Liver (tissue), 9 donors: ENCODE measurements around the gene KCNMA1. TPM values are rescaled to one million over a fixed set of nuclear protein-coding genes. Genes with fewer than 3 reads are reported as not detected.

Experiments
- DNase-seq: peaks from one replicate; pipeline ENCODE4 v3.0.0-alpha.2; 2017; ENCODE audit warnings: low spot score
- H3K27ac ChIP-seq, 2 donors: one replicate each; pipeline ENCODE4 v1.7.0; 2013; ENCODE audit warnings: inconsistent platforms in 2 of 2, low read length in 2 of 2, control low read depth in 1 of 2, low read depth in 1 of 2, mild to moderate bottlenecking in 1 of 2
- H3K27me3 ChIP-seq, 4 donors: one replicate each; pipeline versions ENCODE4 v1.6.1 to v1.7.0; 2013; ENCODE audit warnings: low read length in 3 of 4, inconsistent platforms in 1 of 4, mild to moderate bottlenecking in 1 of 4, moderate library complexity in 1 of 4; ENCODE audit not compliant: control insufficient read depth in 4 of 4, insufficient read depth in 4 of 4
- H3K36me3 ChIP-seq, 4 donors: one replicate each; pipeline versions ENCODE4 v1.6.1 to v1.7.0; 2013; ENCODE audit warnings: low read length in 3 of 4, mild to moderate bottlenecking in 3 of 4, low read depth in 1 of 4, moderate library complexity in 1 of 4; ENCODE audit not compliant: control insufficient read depth in 4 of 4, insufficient read depth in 3 of 4
- H3K4me1 ChIP-seq, 4 donors: one replicate each; pipeline versions ENCODE4 v1.6.1 to v1.7.0; 2013; ENCODE audit warnings: low read length in 3 of 4, mild to moderate bottlenecking in 3 of 4, moderate library complexity in 1 of 4; ENCODE audit not compliant: control insufficient read depth in 4 of 4, insufficient read depth in 4 of 4
- H3K4me3 ChIP-seq, 3 donors: one replicate each; pipeline versions ENCODE4 v1.6.1 to v1.7.0; 2013; ENCODE audit warnings: low read length in 3 of 3, control low read depth in 1 of 3, low read depth in 1 of 3, mild to moderate bottlenecking in 1 of 3
- H3K9ac ChIP-seq, 2 donors: one replicate each; pipeline ENCODE4 v1.7.0; 2013; ENCODE audit warnings: low read length in 2 of 2, mild to moderate bottlenecking in 2 of 2, moderate library complexity in 2 of 2, control low read depth in 1 of 2, low read depth in 1 of 2
- H3K9me3 ChIP-seq, 4 donors: one replicate each; pipeline versions ENCODE4 v1.6.1 to v1.7.0; 2013; ENCODE audit warnings: low read length in 3 of 4; ENCODE audit not compliant: control insufficient read depth in 4 of 4
- EGR1 ChIP-seq, 2 donors: IDR thresholded peaks; 2 replicates each; pipeline ENCODE4 v1.6.1; 2016 to 2018; ENCODE audit warnings: antibody characterized with exemption in 2 of 2, low read depth in 2 of 2
- FOXA1 ChIP-seq: IDR thresholded peaks from 2 replicates; pipeline ENCODE4 v1.6.1; 2016; ENCODE audit warnings: antibody characterized with exemption
- FOXA2 ChIP-seq: IDR thresholded peaks from 2 replicates; pipeline ENCODE4 v1.6.1; 2016; ENCODE audit warnings: antibody characterized with exemption
- GABPA ChIP-seq, 2 donors: IDR thresholded peaks in 1 of 2; conservative IDR thresholded peaks in 1 of 2; 2 replicates each; pipeline ENCODE4 v1.6.1; 2016; ENCODE audit warnings: antibody characterized with exemption in 2 of 2, mild to moderate bottlenecking in 1 of 2, moderate library complexity in 1 of 2
- HNF4A ChIP-seq, 2 donors: conservative IDR thresholded peaks; 2 replicates each; pipeline ENCODE4 v1.6.1; 2016; ENCODE audit warnings: antibody characterized with exemption in 2 of 2, mild to moderate bottlenecking in 2 of 2
- HNF4G ChIP-seq: IDR thresholded peaks from 2 replicates; pipeline ENCODE4 v1.6.1; 2016; ENCODE audit warnings: antibody characterized with exemption
- JUND ChIP-seq, 2 donors: IDR thresholded peaks; 2 replicates each; pipeline ENCODE4 v1.6.1; 2016; ENCODE audit warnings: antibody characterized with exemption in 2 of 2
- NR2F2 ChIP-seq: IDR thresholded peaks from 2 replicates; pipeline ENCODE4 v1.6.1; 2016; ENCODE audit warnings: antibody characterized with exemption
- SP1 ChIP-seq: IDR thresholded peaks from 2 replicates; pipeline ENCODE4 v1.6.1; 2018; ENCODE audit warnings: antibody characterized with exemption, mild to moderate bottlenecking
- TAF1 ChIP-seq: conservative IDR thresholded peaks from 2 replicates; pipeline ENCODE4 v1.6.1; 2016; ENCODE audit warnings: antibody characterized with exemption, mild to moderate bottlenecking
- YY1 ChIP-seq: IDR thresholded peaks from 2 replicates; pipeline ENCODE4 v1.6.1; 2016; ENCODE audit warnings: antibody characterized with exemption, mild to moderate bottlenecking
- WGBS: extraction: QIAGEN DNeasy Blood & Tissue Kit; methylation state at CpG from one replicate; pipeline ENCODE4 v1.1.7; 2013; 5-methylcytosine and 5-hydroxymethylcytosine counted together
- polyA plus RNA-seq, 2 donors: library from polyadenylated mRNA; stranded (reverse) in 1 of 2; unstranded in 1 of 2; fragments of 200-250 nt in 1 of 2; fragments of >200 nt in 1 of 2; fragmentation: Nextera tagmentation in 1 of 2; extraction: Ambion mirVana in 1 of 2; gene quantifications; one replicate each; pipeline versions ENCODE4 v1.2.1 to v1.2.3, GENCODE V29; 2013 to 2015
- total RNA-seq, 2 donors: library from RNA; depleted of rRNA; stranded (reverse); fragments of >200 nt; gene quantifications; one replicate each; pipeline ENCODE4 v1.2.3, GENCODE V29; 2014
- TF ChIP-seq, protein P1 (sequence below): IDR thresholded peaks from 2 replicates; pipeline ENCODE4 v1.6.1; 2016; ENCODE audit warnings: antibody characterized with exemption
- TF ChIP-seq, protein P2 (sequence below): fragments of 150-350 bp; IDR thresholded peaks from 2 replicates; pipeline ENCODE4 v1.5.1; 2017; ENCODE audit warnings: improper control_type of control experiment, low read depth, low read length; ENCODE audit not compliant: missing input control
- TF ChIP-seq, protein P3 (sequence below): IDR thresholded peaks from 2 replicates; pipeline ENCODE4 v1.6.1; 2016; ENCODE audit warnings: antibody characterized with exemption
- TF ChIP-seq, protein P4 (sequence below): IDR thresholded peaks from 2 replicates; pipeline ENCODE4 v1.6.1; 2016; ENCODE audit warnings: antibody characterized with exemption
- TF ChIP-seq, protein P5 (sequence below): IDR thresholded peaks from 2 replicates; pipeline ENCODE4 v1.6.1; 2016; ENCODE audit warnings: antibody characterized with exemption, mild to moderate bottlenecking
- donor health status: healthy.
- donor health status: healthy.
- donor health status: healthy.
- donor health status: healthy.
- donor health status: healthy.

Gene KCNMA1
- total and polyA plus RNA-seq, 4 donors: 2.5 to 9.7 (median 4.7) TPM

DNA sequence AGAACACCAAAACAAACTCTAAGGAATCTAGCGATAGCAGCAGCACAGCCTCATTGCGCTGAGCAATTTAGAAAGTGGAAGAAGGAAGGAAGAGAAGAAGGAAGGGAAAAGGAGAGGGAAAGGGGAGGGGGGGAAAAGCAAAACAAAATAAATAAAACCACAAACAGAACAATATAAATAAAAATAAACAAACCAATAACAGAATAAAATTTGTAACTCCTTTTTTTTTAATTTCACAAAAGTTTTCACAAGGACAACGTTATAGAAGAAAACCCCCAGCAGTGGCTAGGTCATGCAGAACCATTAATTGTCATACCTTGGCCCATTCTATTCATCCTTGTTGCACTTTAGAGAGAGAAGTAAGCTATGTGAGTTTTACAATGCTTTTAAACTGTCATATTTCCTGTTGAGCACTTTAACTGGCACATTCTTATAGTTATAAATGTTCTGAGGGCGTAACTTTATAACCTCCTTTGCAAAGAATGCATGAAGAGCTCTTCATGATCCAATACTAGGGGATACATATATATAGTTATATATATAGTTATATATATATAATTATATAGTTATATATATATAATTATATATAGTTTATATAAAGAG is 752.8 kb downstream of the KCNMA1 start:
- no peak overlapping the region for H3K27ac ChIP-seq
- WGBS: 91% methylated on average over 4 of the region's 4 CpGs

DNA sequence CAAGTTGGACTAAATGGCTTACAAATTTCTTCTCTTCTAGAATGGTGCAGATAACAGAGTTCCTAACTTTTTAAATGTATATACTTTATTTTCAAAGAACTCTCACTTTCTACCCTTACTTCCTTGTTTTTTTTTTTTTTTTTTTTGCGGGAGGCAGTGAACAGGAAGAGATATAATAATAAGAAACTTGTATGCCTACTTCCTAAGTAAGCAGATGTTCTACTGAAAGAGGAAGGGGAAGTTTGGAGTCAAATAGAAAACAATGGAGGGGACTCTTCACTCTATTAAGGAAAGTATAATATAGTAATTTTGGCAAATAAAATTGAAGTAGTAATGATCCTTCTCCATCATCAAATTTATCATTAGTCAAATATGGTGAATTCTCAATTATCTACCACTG is 754.0 kb downstream of the KCNMA1 start:
- H3K4me1 ChIP-seq: no peaks in the 10 kb centered on the region
- DNase-seq: no peak
- H3K9me3 ChIP-seq: no peaks in the 10 kb centered on the region
- H3K27ac ChIP-seq: no peak overlapping the region
- no peaks in the 10 kb centered on the region for H3K27me3 ChIP-seq
- 67% methylated on average over 1 of the region's 1 CpG for WGBS
- no peak overlapping the region for H3K9ac ChIP-seq
- H3K36me3 ChIP-seq: peaks cover 0 to 6% (median under 1%) of the 10 kb centered on the region in 4 donors
- no peak overlapping the region for H3K4me3 ChIP-seq
- TF ChIP-seq SP1: no peak
- TF ChIP-seq JUND (IDR thresholded peaks at IDR 0.05): no peak
- no peak for TF ChIP-seq TAF1
- TF ChIP-seq HNF4A (conservative IDR thresholded peaks at IDR 0.05): no peak
- no peak for TF ChIP-seq YY1
- no peak for TF ChIP-seq EGR1 (IDR thresholded peaks at IDR 0.05; ENCODE audit: low read depth in 2 of 2)
- TF ChIP-seq, protein P1, sequence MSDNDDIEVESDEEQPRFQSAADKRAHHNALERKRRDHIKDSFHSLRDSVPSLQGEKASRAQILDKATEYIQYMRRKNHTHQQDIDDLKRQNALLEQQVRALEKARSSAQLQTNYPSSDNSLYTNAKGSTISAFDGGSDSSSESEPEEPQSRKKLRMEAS: no peak
- TF ChIP-seq, protein P2, sequence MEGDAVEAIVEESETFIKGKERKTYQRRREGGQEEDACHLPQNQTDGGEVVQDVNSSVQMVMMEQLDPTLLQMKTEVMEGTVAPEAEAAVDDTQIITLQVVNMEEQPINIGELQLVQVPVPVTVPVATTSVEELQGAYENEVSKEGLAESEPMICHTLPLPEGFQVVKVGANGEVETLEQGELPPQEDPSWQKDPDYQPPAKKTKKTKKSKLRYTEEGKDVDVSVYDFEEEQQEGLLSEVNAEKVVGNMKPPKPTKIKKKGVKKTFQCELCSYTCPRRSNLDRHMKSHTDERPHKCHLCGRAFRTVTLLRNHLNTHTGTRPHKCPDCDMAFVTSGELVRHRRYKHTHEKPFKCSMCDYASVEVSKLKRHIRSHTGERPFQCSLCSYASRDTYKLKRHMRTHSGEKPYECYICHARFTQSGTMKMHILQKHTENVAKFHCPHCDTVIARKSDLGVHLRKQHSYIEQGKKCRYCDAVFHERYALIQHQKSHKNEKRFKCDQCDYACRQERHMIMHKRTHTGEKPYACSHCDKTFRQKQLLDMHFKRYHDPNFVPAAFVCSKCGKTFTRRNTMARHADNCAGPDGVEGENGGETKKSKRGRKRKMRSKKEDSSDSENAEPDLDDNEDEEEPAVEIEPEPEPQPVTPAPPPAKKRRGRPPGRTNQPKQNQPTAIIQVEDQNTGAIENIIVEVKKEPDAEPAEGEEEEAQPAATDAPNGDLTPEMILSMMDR: no peak
- no peak for TF ChIP-seq HNF4G
- TF ChIP-seq, protein P3, sequence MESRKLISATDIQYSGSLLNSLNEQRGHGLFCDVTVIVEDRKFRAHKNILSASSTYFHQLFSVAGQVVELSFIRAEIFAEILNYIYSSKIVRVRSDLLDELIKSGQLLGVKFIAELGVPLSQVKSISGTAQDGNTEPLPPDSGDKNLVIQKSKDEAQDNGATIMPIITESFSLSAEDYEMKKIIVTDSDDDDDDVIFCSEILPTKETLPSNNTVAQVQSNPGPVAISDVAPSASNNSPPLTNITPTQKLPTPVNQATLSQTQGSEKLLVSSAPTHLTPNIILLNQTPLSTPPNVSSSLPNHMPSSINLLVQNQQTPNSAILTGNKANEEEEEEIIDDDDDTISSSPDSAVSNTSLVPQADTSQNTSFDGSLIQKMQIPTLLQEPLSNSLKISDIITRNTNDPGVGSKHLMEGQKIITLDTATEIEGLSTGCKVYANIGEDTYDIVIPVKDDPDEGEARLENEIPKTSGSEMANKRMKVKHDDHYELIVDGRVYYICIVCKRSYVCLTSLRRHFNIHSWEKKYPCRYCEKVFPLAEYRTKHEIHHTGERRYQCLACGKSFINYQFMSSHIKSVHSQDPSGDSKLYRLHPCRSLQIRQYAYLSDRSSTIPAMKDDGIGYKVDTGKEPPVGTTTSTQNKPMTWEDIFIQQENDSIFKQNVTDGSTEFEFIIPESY: no peak
- no peak for TF ChIP-seq GABPA (IDR thresholded peaks at IDR 0.05 in 1 of 2, conservative IDR thresholded peaks at IDR 0.05 in 1 of 2)
- no peak for TF ChIP-seq FOXA1
- TF ChIP-seq NR2F2: no peak
- TF ChIP-seq, protein P4, sequence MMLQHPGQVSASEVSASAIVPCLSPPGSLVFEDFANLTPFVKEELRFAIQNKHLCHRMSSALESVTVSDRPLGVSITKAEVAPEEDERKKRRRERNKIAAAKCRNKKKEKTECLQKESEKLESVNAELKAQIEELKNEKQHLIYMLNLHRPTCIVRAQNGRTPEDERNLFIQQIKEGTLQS: no peak

More for the DNA sequence above, 752.8 kb downstream of the KCNMA1 start:
- no peak overlapping the region for H3K4me3 ChIP-seq
- H3K9ac ChIP-seq: no peak overlapping the region
- H3K4me1 ChIP-seq: no peaks in the 10 kb centered on the region
- H3K27me3 ChIP-seq: no peaks in the 10 kb centered on the region
- H3K36me3 ChIP-seq: peaks cover 0 to 7% (median under 1%) of the 10 kb centered on the region in 4 donors
- TF ChIP-seq, protein P5, sequence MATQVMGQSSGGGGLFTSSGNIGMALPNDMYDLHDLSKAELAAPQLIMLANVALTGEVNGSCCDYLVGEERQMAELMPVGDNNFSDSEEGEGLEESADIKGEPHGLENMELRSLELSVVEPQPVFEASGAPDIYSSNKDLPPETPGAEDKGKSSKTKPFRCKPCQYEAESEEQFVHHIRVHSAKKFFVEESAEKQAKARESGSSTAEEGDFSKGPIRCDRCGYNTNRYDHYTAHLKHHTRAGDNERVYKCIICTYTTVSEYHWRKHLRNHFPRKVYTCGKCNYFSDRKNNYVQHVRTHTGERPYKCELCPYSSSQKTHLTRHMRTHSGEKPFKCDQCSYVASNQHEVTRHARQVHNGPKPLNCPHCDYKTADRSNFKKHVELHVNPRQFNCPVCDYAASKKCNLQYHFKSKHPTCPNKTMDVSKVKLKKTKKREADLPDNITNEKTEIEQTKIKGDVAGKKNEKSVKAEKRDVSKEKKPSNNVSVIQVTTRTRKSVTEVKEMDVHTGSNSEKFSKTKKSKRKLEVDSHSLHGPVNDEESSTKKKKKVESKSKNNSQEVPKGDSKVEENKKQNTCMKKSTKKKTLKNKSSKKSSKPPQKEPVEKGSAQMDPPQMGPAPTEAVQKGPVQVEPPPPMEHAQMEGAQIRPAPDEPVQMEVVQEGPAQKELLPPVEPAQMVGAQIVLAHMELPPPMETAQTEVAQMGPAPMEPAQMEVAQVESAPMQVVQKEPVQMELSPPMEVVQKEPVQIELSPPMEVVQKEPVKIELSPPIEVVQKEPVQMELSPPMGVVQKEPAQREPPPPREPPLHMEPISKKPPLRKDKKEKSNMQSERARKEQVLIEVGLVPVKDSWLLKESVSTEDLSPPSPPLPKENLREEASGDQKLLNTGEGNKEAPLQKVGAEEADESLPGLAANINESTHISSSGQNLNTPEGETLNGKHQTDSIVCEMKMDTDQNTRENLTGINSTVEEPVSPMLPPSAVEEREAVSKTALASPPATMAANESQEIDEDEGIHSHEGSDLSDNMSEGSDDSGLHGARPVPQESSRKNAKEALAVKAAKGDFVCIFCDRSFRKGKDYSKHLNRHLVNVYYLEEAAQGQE: no peak
- TF ChIP-seq FOXA2: no peak
- TF ChIP-seq, protein P4: no peak
- no peak for TF ChIP-seq HNF4G
- DNase-seq: no peak
- no peaks in the 10 kb centered on the region for H3K9me3 ChIP-seq
